ENCODE measurements around the gene C4orf50.

DNA sequence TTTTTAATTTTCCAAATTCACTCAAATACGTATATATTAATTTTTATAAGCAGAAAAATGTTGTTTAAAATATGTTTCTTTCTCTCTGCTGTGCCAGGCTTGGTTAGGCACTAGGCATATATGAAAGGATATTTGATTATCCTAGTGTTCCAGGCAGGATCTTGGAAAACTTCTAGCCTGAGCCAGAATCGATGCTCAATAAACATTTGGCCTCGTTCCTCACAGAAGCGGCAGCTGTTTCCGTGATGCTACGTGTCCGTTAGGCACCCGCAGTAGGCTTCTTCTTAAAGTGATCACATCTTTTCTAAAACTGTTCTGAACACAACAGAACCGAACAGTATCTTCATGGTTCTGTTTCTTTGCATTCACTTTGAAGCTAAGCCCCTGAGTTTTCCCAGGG, 75.3 kb downstream of the C4orf50 start:
- TF ChIP-seq EZH2 (IDR thresholded peaks at IDR 0.05; ENCODE audit: insufficient read depth, poor library complexity, severe bottlenecking), result no peak
- no peak for TF ChIP-seq EZH2phosphoT487 (IDR thresholded peaks at IDR 0.05; ENCODE audit: insufficient read depth, low read depth)

All from GM23248 (cell line).